Middle frontal gyrus (tissue), 1 donor: ENCODE results near the gene TMEM267.
"Not testable (repeated sequence)": the region's sequence is repeated elsewhere in the genome, so short reads cannot be mapped to it uniquely, and the experiment has no call there.

Source experiments
- DNase-seq: peaks from one replicate; pipeline ENCODE4 v3.0.0-alpha.2; 2015; ENCODE audit warnings: low spot score; ENCODE audit errors: extremely low spot score

The TMEM267 gene

GRCh38 chr5:43461066-43461465, 22.6 kb downstream of the TMEM267 start:
- DNase-seq, result no peak

GRCh38 chr5:43456556-43456955, 27.1 kb downstream of the TMEM267 start:
- DNase-seq, result no peak

- not testable (repeated sequence) for DNase-seq
Observed at GRCh38 chr5:43441575-43441974, 42.1 kb downstream of the TMEM267 start.

- DNase-seq, result no peak
Observed at GRCh38 chr5:43437062-43437660, 46.5 kb downstream of the TMEM267 start.

GRCh38 chr5:43433382-43433781, 50.3 kb downstream of the TMEM267 start:
- DNase-seq, result no peak

- DNase-seq, result no peak
Observed at GRCh38 chr5:43432486-43433375, 50.9 kb downstream of the TMEM267 start.

GRCh38 chr5:43429706-43430105, 54.0 kb downstream of the TMEM267 start:
- DNase-seq, result no peak

GRCh38 chr5:43429016-43429415, 54.6 kb downstream of the TMEM267 start:
- DNase-seq, result no peak

- DNase-seq, result no peak
Observed at GRCh38 chr5:43427306-43427705, 56.4 kb downstream of the TMEM267 start.

- DNase-seq, result no peak
Observed at GRCh38 chr5:43425983-43426382, 57.7 kb downstream of the TMEM267 start.

- DNase-seq, result not testable (repeated sequence)
Observed at GRCh38 chr5:43423086-43423485, 60.6 kb downstream of the TMEM267 start.

GRCh38 chr5:43422143-43422542, 61.5 kb downstream of the TMEM267 start:
- DNase-seq, result no peak

- no peak for DNase-seq
Observed at GRCh38 chr5:43421450-43422133, 62.1 kb downstream of the TMEM267 start.

GRCh38 chr5:43420241-43420640, 63.4 kb downstream of the TMEM267 start:
- DNase-seq, result no peak

- DNase-seq, result no peak
Observed at GRCh38 chr5:43418561-43418960, 65.1 kb downstream of the TMEM267 start.

- no peak for DNase-seq
Observed at GRCh38 chr5:43416803-43417394, 66.8 kb downstream of the TMEM267 start.

GRCh38 chr5:43415935-43416802, 67.5 kb downstream of the TMEM267 start:
- no peak for DNase-seq

- DNase-seq, result no peak
Observed at GRCh38 chr5:43413966-43414365, 69.7 kb downstream of the TMEM267 start.

- no peak for DNase-seq
Observed at GRCh38 chr5:43412644-43413043, 71.0 kb downstream of the TMEM267 start.

- no peak for DNase-seq
Observed at GRCh38 chr5:43412156-43412555, 71.5 kb downstream of the TMEM267 start, which contains the start of gene CCL28. CCL28 (minus strand) TSS chr5:43412391; CDS start chr5:43412316, 75 bp downstream.

GRCh38 chr5:43411495-43411894, 72.2 kb downstream of the TMEM267 start:
- no peak for DNase-seq
